ENCODE results near the gene CLDN16. TPM values are rescaled to one million over a fixed set of nuclear protein-coding genes. Genes with fewer than 3 reads are reported as not detected.

CLDN16 gene
- total RNA-seq, 2 donors from 2014 or later: 4.4 TPM; not detected in 1

GRCh38 chr3:190362258-190362657 lies 25.7 kb upstream of the CLDN16 start:
- WGBS, 2 donors: 82 to 84% methylated on average over 9 of the region's 9 CpGs
- ATAC-seq (no peak), DNase-seq (no peak)
- intact Hi-C loops (cut with DNase I): no loop called here
- no peak overlapping the region for H3K27ac ChIP-seq
- TF ChIP-seq POLR2A (IDR thresholded peaks at IDR 0.05): no peak
- TF ChIP-seq, protein P1, sequence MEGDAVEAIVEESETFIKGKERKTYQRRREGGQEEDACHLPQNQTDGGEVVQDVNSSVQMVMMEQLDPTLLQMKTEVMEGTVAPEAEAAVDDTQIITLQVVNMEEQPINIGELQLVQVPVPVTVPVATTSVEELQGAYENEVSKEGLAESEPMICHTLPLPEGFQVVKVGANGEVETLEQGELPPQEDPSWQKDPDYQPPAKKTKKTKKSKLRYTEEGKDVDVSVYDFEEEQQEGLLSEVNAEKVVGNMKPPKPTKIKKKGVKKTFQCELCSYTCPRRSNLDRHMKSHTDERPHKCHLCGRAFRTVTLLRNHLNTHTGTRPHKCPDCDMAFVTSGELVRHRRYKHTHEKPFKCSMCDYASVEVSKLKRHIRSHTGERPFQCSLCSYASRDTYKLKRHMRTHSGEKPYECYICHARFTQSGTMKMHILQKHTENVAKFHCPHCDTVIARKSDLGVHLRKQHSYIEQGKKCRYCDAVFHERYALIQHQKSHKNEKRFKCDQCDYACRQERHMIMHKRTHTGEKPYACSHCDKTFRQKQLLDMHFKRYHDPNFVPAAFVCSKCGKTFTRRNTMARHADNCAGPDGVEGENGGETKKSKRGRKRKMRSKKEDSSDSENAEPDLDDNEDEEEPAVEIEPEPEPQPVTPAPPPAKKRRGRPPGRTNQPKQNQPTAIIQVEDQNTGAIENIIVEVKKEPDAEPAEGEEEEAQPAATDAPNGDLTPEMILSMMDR (IDR thresholded peaks at IDR 0.05): no peak
- H3K36me3 ChIP-seq (replicated peaks in 1 of 2; ENCODE audit: insufficient read depth in 1 of 2, low read depth in 2 of 2): no peaks in the 10 kb centered on the region
- H3K9me3 ChIP-seq: no peaks in the 10 kb centered on the region
- H3K4me1 ChIP-seq: no peaks in the 10 kb centered on the region
- no peaks in the 10 kb centered on the region for H3K27me3 ChIP-seq
- H3K4me3 ChIP-seq: no peak overlapping the region

- intact Hi-C loops (cut with DNase I): no loop called here
- ATAC-seq (no peak), DNase-seq (no peak)
- TF ChIP-seq, protein P1 (IDR thresholded peaks at IDR 0.05): no peak
- TF ChIP-seq POLR2A (IDR thresholded peaks at IDR 0.05): no peak
- Histone ChIP-seq H3K36me3 (replicated peaks in 1 of 2; ENCODE audit: insufficient read depth in 1 of 2, low read depth in 2 of 2) (no peaks in the 10 kb centered on the region), H3K9me3 (no peaks in the 10 kb centered on the region), H3K4me1 (no peaks in the 10 kb centered on the region), H3K27me3 (no peaks in the 10 kb centered on the region), H3K27ac (no peak overlapping the region), H3K4me3 (no peak overlapping the region)
- 43 to 45% methylated on average over 2 of the region's 2 CpGs for WGBS, 2 donors
Measured at GRCh38 chr3:190366133-190366532, 21.8 kb upstream of the CLDN16 start.

- no peaks in the 10 kb centered on the region for H3K4me1 ChIP-seq
- H3K27ac ChIP-seq: peak overlapping the region in 1 of 4 donors; percentile 58
- H3K9me3 ChIP-seq: no peaks in the 10 kb centered on the region
- intact Hi-C loops (cut with DNase I): no loop called here
- no peaks in the 10 kb centered on the region for H3K36me3 ChIP-seq (replicated peaks in 1 of 2; ENCODE audit: insufficient read depth in 1 of 2, low read depth in 2 of 2)
- no peak overlapping the region for H3K4me3 ChIP-seq
- no peaks in the 10 kb centered on the region for H3K27me3 ChIP-seq
- ATAC-seq (no peak), DNase-seq (no peak)
- TF ChIP-seq, protein P1 (IDR thresholded peaks at IDR 0.05): no peak
- no peak for TF ChIP-seq POLR2A (IDR thresholded peaks at IDR 0.05)
Measured at GRCh38 chr3:190368881-190369280, 19.1 kb upstream of the CLDN16 start.

GRCh38 chr3:190369668-190370295 lies 18.2 kb upstream of the CLDN16 start:
- DNase-seq (no peak), ATAC-seq (peak; percentile 35)
- Histone ChIP-seq H3K36me3 (replicated peaks in 1 of 2; ENCODE audit: insufficient read depth in 1 of 2, low read depth in 2 of 2) (no peaks in the 10 kb centered on the region), H3K4me1 (no peaks in the 10 kb centered on the region), H3K27me3 (no peaks in the 10 kb centered on the region), H3K27ac (peak overlapping the region in 1 of 4 donors; percentile 58), H3K9me3 (no peaks in the 10 kb centered on the region), H3K4me3 (no peak overlapping the region)
- WGBS, 2 donors: 49 to 54% methylated on average over 5 of the region's 5 CpGs
- TF ChIP-seq, protein P1 (IDR thresholded peaks at IDR 0.05): no peak
- TF ChIP-seq POLR2A (IDR thresholded peaks at IDR 0.05): no peak
- intact Hi-C loops (cut with DNase I): no loop called here

DNA sequence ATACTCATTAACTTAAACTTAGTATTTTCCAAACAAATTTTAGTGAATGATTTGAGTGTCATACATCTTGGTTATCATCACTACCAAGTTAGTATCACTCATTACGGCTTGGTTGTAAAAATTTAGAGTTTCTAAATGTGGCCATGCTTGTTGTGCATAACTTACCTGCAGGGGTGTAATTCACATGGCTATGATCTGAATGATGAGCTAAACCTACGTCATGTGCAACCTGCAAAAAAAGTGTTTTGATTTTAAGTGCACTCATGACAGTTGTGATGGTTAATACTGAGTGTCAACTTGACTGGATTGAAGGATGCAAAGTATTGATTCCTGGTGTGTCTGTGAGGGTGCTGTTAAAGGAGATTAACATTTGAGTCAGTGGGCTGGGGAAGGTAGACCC lies 17.6 kb upstream of the CLDN16 start:
- DNase-seq: no peak
- H3K27ac ChIP-seq: peak overlapping the region in 1 of 4 donors; percentile 58
- no peaks in the 10 kb centered on the region for H3K27me3 ChIP-seq
- intact Hi-C loops (cut with DNase I): no loop called here
- TF ChIP-seq, protein P1 (IDR thresholded peaks at IDR 0.05): no peak
- TF ChIP-seq POLR2A (IDR thresholded peaks at IDR 0.05): no peak
- ATAC-seq: no peak
- no peaks in the 10 kb centered on the region for H3K4me1 ChIP-seq
- WGBS, 2 donors: 88 to 96% methylated on average over 2 of the region's 2 CpGs
- H3K4me3 ChIP-seq: no peak overlapping the region
- no peaks in the 10 kb centered on the region for H3K36me3 ChIP-seq (replicated peaks in 1 of 2; ENCODE audit: insufficient read depth in 1 of 2, low read depth in 2 of 2)
- no peaks in the 10 kb centered on the region for H3K9me3 ChIP-seq

All from body of pancreas (tissue), 4 donors.